Activated CD4-positive, alpha-beta T cell treated with anti-CD3 and anti-CD28 coated beads, Interleukin-2, amount 50 U/mL, for 48 hours (primary cell): ENCODE results near the gene WTAP.
"Not testable (repeated sequence)": the region's sequence is repeated elsewhere in the genome, so short reads cannot be mapped to it uniquely, and the experiment has no call there.

Source experiments
- DNase-seq, 2 experiments: peaks; one replicate each; pipeline ENCODE4 v3.0.0-alpha.2; 2020

WTAP gene

GRCh38 chr6:159726918-159727716 lies at the start of gene WTAP:
Gene WTAP (plus strand): TSS chr6:159727506. CDS start chr6:159736266, 8,760 bp downstream.
- peak; percentile 96 to 98 for DNase-seq

GRCh38 chr6:159677506-159678165 lies 49.7 kb upstream of the WTAP start:
- no peak for DNase-seq

- DNase-seq: no peak
Measured at GRCh38 chr6:159678574-159678973, 48.7 kb upstream of the WTAP start.

- peak; percentile 53 to 69 for DNase-seq
Measured at GRCh38 chr6:159679091-159680077, 47.9 kb upstream of the WTAP start.

DNA sequence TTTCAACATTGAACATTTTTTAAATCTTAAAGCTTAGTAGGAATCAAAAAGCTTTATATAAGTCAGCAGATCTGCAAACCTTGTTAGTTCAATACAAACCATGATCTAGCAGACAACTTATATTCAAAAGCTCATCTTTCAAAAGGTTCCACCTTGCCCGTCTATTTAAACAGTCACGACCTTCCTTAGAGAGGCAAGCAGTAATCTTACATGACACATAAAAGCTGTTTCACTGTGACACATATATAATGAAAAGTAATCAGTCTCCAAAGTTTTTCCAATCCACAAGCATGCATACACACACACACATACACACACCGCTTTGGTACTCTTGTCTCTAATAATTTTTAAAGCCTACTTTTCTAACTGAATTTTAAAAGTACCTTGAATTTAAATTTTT lies 47.2 kb upstream of the WTAP start:
- no peak for DNase-seq

- DNase-seq: no peak
Measured at GRCh38 chr6:159681191-159681880, 46.0 kb upstream of the WTAP start.

DNA sequence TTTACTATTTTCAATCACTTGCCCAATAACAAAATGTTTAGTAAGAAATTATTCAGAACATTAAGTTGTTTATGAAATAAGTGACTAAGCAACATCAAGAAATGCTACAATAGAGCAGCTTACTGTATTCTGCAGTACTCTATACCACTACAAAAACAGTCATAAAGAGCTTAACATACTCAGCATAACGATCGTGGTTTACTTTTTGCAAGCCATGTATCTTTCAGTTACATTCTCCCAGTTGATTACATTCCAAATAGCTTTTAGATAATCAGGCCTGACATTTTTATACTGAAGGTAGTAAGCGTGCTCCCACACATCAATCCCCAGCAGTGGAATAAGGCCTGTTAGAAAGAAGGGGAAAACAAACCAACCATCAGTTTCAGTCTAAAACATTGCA lies 45.0 kb upstream of the WTAP start:
- DNase-seq: no peak

DNA sequence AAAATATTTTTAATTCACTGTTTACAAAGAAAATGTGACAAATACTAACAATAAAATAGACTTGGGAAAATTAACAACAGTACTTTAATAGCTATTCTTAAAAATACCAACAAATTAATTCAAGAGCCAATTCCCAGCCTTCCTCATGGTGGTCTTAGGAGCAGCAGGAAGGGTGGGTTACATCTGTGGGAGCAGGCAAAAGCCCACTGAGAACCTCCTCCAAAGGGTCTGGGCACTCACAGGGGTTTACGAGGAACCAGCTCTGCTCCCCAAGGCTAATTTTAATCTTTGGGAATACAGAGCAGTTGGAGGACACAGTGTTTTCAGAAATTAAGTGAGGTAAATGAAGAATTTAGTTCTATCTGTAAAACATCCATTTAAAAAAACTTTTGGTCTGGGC lies 44.5 kb upstream of the WTAP start:
- no peak for DNase-seq

DNA sequence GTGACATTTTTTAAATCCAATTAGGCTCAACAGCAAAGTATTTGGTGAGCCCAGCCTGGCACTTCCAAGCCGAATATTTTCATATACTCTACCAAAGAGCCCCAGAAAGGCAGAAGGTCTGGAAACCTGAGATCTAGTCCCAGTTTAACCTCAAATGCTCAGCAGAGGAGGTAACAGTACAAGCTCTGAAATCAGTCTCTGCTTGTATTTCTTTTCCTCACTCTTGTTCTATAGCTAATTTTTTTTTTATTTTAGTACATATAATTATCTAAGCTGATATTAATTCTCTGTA lies 43.3 kb upstream of the WTAP start:
- DNase-seq: no peak

GRCh38 chr6:159686040-159686439 lies 41.3 kb upstream of the WTAP start:
- DNase-seq: no peak

DNA sequence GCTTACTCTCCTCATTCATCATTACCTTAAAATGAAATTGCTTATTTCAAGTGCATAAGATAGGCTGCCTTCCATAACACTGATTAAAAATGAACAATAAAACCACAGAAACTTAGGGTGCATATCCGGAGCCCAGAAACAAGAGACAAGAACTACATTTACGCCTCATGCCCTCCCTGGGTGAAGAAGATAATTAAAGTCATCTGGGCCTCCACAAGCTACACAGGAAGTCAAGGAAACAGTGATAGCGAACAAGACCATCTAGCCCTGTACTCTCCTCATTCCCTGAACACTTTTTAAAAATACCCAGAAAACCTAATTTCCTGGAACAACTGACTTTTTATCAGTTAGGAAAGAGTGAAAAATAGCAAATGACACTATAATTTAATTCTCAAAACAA lies 40.6 kb upstream of the WTAP start:
- DNase-seq: no peak

DNA sequence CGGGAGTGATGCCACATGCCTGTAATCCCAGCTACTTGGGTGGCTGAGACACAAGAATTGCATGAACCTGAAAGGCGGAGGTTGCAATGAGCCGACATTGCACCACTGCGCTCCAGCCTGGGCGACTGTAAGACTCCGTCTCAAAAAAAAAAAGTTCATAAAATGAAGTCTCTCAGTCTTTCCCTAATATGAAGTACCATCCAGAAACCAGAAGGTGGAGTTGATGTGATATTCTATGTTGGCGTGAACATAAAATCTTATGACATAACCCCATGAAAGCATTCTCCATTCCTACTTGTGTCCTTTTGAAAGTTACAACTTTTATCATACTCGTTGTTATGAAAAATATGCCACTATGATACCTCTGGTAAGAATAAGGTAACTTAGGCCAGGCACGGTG lies 40.0 kb upstream of the WTAP start:
- no peak for DNase-seq

DNA sequence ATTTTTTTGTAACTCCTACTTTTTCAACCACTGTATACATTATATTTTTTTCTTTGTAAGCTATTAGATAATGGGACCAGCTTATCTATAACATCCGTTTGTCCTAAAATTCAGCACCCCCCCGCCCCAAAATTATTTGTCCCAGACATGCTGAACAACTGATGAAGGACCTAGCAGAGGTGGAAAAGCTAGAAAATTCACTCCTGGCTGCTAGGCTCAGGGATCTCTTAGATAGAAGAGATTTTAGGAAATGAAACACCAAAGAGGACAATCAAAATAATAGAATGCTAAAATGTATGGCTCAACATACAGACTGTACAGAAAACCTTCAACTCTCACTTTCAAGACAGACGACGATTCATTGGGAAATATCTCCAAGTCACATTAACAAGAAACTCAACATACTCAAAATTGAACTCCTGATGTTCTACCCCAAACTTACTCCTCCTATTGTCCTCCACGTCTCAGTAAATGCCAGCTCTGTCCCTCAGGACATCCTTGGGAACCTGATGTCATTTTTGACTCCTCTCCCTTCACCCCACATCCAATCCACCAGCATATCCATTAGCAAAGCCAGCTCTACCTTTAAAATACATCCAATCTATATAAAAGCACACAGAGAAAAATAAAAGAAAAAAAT lies 38.9 kb upstream of the WTAP start:
- DNase-seq: no peak

DNA sequence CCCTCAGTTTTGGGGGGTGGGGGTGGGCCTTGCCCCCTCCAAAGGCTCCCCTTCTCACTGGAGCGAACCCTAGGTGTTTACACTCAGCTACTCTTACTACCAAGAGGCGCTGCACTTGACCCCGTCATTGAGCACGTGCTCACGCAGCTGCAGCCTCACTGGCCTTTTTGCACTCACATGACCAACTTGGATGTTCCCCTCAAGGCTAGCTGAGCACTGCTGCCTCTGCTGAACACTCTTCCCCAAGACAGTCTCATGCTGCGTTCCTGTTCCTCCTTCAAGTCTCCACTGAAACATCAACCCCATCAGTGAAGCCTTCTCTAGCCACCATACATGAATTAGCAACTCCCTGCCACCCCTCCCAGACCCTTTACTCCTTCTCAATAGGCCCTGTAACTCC lies 38.3 kb upstream of the WTAP start:
- no peak for DNase-seq

GRCh38 chr6:159690135-159690534 lies 37.2 kb upstream of the WTAP start:
- DNase-seq: not testable (repeated sequence)

GRCh38 chr6:159691133-159691962 lies 36.0 kb upstream of the WTAP start:
- no peak for DNase-seq

DNA sequence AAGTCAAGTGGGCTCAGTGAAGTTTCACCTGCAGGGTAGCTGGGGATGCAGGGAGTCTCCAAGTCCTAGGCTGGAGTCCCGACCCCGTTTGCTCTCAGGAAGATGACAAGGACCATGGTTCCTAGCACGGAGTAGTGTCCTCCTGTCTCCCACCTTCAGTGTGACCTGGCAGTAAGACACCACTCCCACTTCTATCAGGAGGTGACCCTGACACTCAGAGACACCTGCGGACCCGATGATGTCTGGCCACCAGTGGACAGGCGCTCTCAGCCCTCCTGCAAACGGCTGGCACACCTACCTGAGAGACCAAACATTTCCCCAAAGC lies 35.4 kb upstream of the WTAP start:
- no peak for DNase-seq

GRCh38 chr6:159692303-159693127 lies 34.8 kb upstream of the WTAP start:
- DNase-seq: peak; percentile 61 to 68

DNA sequence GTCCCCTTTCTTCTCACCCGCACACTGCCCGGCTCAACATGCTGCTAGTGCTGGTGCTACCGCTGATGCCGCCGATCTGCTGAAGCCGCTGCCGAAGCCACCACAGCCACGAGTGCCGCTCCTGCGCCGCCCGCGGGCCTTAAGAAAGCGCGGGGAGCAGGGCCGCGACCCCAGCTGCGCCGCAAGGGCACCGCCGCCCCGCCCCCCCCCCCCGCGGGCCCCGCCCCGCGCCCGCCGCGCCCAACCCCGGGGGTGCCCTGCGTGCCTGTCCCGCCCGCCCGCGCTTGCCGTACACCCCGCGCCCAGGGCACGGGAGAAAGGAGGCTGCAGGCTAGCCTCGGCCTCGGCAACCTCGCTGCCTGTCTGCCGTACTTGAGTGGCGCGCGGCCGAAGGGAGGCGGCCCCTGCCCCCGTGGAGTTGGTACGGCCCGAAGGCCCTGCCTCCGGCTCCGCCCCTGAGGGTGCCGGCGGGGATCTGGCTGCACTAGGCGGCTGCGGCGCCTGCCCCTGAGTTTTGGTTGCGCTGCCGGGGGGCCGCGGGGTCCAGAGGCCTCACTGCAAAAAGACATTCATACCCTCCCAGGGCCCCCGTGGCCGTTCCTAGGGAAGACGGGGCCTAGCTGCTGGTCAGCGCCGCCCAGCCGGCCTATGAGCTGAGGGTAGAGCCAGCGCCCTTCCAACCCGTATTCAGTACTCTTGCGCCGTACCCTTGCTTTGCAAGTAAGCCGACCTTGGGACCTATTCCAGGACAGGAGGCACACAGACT lies 34.0 kb upstream of the WTAP start, which contains the start of gene SOD2:
Gene SOD2 (minus strand): TSS at position 114 of the 766 bp plus-strand sequence. CDS start 74 bp downstream, at position 40.
- DNase-seq: peak; percentile 83 to 87
